Amygdala (tissue), 56 donors: ENCODE data around the gene DHX36.

Source experiments
- DNase-seq, 56 donors: peaks; one replicate each; lab custom pipeline; 2025; lab: John Stamatoyannopoulos, UW

The DHX36 gene

DNA sequence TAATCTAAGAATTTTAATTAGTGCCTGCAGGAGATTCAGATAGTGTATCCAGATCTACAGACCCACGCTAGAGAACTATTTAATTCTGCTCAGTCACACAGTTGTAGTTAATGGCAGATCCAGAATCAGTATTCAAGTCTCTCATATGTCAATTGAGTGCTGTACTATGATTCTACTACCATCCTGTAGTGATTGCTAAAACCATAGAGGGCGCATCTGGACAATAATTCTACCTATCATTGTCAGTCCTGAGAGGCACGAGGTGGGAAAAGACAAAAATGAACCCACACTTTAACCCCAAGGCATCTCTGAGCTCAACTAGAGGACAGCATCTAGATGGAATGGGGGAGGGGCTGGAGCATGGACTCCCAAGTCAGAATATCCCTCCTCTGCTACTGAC lies 22.7 kb downstream of the DHX36 start:
- DNase-seq = no peak

DNA sequence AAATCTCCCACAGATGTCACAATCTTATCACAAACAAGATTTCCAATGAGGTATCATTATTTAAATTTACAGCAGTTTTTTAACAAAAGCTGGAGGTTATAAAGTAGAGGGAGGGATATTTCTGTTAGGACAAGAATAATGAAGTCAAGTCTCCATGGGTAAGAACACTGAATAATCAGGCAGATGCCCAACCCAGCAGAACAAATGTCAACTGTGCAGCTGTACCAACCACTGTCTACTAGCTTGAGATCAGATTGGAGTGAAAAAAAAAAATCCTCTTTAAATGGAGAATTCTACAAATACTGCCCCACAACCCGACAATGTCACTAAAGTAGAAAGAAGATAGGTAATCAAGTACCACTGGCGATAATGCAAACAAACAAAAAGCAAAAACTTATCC lies 30.3 kb downstream of the DHX36 start:
- DNase-seq = peak in 4 of 56 donors; percentile 1 to 3 (median 2)

DNA sequence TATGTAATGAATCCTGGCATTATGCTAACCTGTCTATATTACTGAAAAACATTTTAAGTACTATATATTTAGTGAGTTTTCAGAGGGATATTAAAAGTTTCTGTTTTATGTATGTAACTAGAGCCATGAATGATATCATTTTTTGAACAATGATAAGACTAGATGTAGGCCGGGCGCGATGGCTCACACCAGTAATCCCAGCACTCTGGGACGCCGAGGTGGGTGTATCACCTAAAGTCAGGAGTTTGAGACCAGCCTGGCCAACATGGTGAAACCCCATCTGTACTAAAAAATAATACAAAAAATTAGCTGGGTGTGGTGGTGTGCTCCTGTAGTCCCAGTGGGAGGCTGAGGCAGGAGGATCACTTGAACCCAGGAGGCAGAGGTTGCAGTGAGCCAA lies 34.1 kb downstream of the DHX36 start:
- DNase-seq = no peak

DNA sequence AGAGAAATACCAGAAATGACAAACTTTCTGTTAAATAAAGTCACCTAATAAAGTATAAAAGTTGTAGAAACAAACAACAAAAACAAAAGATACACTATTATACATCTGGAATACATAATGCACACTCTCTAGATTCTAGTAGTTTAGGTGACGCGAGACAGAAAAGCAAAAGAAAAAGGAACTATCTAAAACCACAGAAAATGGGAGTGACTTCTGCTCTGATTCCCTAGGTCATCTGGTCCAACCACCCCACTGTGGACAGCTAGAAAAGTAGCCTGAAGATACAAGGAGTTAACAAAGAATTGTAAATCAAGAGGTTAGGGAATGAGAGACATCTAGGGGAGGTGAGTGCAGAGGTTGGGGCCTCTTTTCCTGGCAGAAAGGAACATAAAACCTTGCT lies 39.1 kb downstream of the DHX36 start:
- DNase-seq = no peak

DNA sequence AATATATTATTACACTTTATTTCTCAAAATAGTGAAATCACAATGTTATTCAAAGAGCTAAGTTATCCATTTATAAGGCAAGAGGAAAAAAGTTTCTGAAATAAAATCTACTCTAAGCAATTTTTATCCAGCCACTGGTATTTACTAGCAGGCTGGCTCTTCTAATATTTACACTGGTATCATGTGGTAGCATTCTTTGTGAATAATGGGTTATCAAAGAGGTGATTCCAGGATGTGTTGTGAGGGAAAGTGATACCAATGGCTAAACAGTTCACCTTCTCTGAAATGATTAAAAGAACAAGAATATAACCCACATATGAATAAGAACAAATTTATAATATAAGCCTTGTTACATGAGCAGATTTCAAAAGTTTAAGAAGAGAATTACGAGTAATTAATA lies 44.1 kb downstream of the DHX36 start:
- DNase-seq = no peak

DNA sequence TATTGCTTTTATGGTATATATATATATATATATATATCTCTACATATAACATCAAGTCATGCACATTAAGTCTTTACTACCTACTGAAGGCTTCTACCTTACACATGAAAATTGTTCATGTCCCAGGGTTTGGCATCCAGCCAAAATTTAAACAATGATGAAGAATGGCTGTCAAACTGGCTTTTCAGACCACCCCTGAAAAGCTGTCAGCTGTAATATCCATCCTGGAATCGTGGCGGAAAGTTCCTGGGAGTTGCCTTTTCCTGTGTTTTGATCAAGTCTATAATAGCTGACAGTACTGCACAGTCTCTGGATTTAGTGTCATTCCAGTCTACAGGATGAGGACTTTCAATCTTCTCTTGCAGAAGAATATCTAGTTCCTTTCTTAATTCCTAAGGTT lies 48.3 kb downstream of the DHX36 start:
- no peak for DNase-seq

DNA sequence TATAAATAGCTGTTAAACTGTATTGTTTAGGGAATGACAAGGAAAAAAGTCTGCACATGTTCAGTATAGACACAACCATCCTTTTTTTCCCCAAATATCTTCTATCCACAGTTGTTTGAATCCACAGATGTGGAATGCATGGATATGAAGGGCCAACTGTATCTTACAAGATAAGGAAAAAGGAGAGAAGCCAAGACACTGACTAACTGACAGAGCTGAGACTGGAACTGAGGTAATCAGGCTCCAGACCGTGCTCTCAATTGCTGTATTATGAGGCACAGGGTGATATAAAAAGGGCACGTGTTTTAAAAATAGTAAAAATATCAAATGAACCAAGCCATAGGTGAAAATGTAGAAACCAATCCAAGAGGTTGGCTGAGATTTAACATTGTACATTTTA lies 49.0 kb downstream of the DHX36 start:
- DNase-seq = no peak

DNA sequence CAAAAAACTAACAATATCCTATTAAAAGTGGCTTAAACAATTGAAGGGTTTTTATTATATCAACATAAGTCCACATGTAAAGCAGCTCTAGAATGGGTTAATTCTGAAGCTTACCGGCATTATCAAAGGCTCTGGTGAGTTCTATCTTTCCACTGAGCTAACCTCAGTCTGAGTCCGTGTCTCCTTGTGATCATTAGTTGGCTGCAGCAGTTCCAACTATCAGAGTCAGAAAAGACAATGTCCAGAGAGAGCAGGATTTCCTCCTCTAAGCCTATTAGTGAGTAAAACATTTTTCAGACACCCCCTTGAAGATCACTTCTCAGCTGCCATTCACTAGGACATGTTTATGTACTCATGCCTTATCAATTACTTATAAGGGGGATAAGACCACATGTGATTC lies 49.9 kb downstream of the DHX36 start:
- no peak for DNase-seq

DNA sequence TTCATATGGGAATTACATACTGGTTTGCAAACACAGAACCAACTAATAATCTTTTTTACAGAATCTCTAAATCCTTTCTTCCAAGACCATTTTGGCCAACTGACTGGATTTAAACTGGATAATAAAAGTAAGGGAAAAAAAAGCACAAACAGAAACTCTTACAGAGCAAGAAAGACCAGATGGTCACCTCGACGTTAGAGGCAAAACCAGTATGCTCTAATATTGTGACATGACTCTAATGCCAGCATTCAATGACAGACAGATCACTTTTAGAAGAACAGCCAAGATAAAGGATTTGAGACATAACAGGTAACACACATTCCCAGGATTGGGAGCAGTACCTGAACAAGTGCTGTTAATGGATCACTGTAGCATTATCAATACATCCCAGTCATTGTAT lies 50.9 kb downstream of the DHX36 start:
- no peak for DNase-seq

DNA sequence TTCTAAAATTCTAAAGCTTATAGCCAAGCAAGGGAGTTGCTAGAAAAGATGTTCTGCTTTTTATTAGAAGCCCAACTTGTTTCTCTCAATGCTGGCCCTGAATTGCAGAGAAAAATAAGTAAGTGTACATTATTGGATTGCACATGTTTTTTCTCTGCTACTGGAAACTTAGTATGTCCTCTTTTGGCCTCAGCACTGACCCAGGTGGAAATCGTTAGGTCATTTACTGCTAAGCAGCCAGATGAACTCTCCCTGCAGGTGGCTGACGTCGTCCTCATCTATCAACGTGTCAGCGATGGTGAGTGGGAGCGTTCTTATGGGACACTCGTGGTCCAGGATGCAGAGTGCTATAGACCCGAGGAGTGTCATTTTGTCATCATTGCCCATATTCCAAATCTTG lies 69.8 kb downstream of the DHX36 start:
- no peak for DNase-seq

DNA sequence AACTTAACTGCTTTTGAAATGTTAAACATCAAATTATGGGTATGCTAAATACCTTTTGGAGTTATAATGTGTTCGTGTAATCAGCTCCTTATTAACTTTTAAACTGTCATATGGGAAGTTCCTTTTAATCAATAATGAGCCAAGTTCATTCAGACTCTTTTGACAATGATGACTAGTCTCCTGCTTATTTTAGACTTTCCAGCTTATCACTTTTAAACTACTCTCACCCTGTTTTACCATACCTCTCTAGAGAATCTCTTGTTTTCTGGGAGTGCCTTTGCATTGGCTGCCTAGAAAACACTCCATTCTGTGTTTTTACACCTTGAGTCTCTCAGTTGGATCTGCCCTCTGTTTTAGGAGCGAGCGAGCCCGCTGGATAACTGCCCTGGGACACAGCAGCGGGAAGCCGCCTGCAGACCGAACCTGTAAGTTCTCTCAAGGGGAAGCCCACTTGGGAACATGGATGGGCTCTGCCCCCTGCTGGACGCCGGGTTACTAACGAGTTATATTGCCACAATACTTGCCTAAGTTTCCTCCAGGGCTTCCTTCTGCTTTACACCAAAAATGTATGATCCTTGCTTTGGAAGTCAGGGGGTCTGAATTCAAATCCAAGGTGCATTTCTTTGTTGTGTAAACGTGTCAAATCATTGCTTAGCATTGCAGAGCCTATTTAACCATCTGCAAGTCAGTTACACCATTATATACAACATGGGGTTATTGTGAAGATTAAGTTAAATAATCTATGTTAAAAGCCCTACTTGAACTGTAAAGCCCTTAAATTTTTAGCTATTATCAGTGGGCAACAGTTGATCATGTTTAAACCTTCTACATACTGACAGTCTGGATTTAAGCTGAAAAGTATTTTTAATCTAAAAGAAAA lies 71.3 kb downstream of the DHX36 start:
- DNase-seq = peak; percentile 11 to 92 (median 68)

DNA sequence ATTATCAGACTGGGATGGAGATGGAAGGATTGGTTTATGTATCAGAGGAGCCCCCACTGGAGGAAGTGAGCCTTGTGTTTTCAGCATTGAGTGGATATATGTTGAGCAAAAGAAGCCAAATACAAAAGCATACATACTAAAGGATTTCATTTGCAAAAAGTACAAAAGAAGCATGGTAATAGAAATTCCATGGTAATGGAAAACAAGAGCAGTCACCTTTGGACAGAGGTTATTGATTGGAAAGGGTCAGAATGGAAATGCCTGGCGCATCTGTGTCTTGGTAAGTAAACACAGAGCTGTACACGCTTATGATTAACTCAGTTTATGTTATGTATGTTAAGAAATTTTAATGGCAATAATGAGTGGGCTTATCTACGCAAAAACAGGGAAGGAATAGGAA lies 72.7 kb downstream of the DHX36 start:
- DNase-seq = no peak

DNA sequence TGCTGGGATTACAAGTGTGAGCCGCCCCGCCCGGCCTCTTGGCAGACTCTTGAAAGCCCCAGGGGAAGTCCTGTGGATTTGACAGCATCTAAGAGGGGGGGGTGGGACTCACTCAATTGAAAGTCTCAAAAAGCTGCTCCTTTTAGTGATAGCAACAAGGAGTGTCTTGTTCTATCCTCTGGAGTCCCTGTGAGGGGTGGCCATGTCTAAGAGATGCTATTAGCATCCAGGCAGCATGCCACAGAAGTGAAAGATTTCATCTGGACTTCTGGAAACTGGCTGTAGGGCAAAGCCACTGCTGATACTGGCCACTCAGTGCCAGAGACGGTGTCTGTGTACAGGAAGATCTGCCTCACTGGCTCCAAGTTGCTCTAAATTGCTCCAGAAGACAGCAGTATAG lies 74.0 kb downstream of the DHX36 start:
- no peak for DNase-seq

DNA sequence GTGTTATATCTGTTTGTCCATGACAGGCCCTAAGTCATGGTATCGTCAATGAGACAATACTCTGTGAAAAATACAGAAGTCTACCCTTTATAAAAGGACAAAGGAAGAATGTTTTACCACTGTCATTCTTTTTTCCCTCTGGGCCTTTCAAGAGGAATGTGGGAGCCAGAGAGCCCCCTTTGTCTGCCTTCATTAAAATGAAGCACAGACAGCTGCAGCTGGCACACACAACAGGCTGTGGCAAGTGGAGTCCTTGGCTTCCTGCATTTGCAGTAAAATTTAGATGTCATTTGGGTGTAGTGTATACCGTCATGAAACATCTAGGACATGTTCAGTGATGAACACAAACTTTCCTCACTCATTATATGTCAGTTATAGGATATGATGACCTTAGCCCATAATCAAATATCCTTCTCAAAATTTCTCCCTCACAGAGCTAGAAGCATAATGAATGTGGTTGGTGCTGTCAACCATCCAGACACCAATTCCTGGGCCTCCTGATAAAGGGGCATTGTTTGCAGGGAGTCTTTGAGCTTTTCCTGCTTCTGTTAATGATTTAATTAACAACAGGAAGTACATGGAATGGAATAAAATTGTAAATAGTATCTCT lies 76.4 kb downstream of the DHX36 start:
- peak in 23 of 56 donors; percentile 1 to 59 (median 9) for DNase-seq

DNA sequence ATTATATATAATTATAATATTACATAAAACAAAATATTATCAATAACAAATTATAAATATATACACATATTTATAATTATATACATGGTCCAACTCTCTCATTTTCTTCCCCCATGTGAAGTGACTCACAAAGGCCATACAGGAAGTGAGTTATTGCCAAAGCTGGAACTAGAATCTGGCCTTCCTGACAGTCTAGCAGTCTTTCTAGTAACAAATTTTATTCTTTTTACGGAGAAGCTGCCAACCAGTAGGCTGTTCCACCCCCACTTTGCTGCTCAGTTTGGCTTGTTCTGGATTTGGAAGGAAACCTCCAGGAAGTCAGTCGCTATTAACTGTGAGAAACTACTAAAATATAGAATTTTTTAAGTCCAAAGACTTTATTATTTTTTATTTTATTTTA lies 79.6 kb downstream of the DHX36 start:
- peak in 1 of 56 donors; percentile 2 for DNase-seq

DNA sequence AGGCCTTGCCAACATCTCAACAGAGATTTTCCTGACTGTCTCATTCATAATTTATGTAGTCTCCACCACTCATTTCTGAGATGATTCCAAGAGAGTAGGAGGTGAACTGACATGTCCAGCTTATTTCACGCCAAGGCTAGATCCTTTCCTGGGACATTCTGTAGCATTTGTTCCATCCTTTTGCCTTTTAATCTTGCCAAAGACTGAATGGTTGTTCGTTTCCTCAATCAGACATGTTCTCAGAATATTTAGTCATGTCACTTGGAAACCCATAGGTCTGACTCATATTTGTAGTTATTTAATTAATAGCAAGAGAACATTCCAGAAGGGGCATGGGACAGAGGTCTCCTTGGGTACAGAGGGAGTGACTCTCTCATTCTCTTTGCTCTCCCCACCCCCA lies 80.9 kb downstream of the DHX36 start:
- DNase-seq = peak in 1 of 56 donors; percentile 37

DNA sequence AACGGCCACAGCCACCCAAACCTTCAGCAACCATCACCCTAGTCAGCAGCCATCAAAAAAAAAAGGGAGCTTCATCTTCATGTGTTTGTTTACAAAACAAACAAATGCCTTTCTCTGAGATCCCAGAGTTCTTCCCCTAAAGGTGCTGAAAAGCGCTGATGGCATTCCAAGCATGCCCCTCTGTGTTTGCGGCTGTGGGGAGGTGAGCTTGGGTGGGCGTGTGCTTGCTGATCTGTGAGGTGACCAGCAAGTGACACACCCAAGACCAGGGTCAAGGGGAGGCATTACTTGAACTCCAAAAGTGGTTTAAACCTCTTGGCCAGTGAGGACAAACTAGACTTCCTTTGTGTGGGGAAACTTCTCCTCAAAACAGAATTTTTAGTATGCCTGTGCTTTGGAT lies 81.5 kb downstream of the DHX36 start:
- no peak for DNase-seq

DNA sequence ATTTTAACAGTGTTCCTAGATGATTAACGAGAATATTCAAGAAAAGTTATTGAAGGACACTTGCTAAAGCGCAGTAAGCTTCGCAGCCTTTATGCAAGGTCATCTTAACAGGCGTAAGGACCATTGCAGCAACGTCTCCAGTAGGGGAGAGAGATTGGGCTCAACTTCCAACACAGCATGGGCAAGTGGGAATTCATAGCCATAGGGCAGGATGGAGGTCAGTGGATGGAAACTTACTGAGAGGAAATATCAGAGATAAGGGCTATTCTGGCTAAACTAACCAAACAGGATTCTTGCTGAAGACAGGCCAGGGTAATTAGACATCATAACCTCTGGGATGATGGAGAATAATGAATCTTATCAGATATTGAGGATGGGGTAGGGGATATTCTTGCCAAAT lies 82.8 kb downstream of the DHX36 start:
- no peak for DNase-seq

DNA sequence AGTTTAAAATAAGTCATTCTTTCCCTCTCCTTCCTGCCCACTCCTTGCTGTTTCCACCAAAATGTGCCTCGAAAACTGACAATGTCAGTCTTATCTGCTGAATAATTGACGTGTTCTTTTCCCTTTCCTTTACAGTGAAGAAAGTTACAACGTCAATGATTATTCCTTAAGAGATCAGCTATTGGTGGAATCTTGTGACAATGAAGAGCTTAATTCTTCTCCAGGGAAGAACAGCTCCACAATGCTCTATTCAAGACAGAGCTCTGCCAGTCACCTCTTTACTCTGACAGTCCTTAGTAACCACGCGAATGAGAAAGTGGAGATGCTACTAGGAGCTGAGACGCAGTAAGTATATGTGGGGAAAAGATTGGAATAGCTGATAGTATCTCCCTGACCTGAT lies 84.1 kb downstream of the DHX36 start:
- no peak for DNase-seq

DNA sequence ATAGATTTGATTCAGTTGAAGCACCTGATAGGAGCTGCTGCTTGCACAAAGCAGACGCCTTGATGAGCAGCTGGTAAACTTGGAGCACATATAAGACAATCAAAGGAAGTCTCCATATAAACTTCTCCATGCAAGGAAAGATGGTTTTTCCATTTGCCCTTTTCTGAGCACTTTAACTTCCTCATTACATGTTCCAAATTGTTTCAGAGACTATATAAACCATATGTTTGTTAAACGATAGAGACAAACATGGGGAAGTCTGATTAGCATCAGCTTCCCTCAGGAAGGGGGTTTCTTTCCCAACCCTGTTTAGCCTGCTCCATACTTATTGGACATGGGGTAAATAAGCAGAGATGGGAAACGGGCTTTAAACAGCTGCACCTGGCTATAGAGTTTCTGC lies 88.0 kb downstream of the DHX36 start:
- DNase-seq = no peak

DNA sequence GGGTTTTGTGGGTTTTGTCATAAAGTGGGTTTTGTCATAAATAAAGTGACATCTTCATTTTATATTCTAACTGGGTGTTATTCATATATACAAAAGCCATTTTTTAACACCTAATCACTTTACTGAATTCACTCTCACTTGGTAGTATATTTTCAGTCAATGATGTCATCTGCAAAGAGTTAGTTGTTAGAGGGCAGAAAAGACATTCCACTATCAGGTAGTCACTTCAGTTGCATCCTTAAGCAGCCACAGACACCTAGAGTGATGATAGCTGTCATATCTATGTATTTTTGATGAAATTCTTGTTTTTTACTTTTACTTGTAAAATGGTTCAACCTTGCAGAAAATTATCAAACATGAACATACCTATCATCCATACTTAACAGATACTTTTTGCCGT lies 89.0 kb downstream of the DHX36 start:
- no peak for DNase-seq

DNA sequence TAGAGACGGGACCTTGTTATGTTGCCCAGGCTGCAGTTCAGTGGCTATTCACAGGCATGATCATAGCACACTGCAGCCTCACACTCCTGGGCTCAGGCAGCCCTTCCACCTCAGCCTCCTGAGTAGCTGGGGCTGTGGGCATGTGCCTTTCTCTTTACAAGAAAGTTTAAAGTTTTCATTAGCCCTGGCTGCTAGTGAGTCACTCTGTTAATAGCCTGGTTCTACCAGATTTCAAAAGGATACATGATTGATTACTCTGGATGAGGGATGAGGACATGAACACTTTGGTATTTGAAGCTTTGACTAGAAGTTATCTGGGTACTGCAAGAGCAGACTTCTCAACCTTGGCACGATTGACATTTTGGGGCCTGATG lies 95.1 kb downstream of the DHX36 start:
- no peak for DNase-seq
